GM12878 (cell line): ENCODE data around the gene RANBP17. TPM values are rescaled to one million over a fixed set of nuclear protein-coding genes. Genes with fewer than 3 reads are reported as not detected.

Experiments used
- polyA plus RNA-seq, 11 experiments: library from polyadenylated mRNA; depleted of rRNA in 4 of 11; unstranded in 6 of 11; stranded (reverse) in 5 of 11; fragments of >200 nt; fragmentation: Nextera tagmentation in 4 of 11; fragmentation: Illumina TruSeq in 1 of 11; extraction: Ambion mirVana in 4 of 11; extraction: Trizol in 1 of 11; gene quantifications; 1 replicate in 1 of 11; 2 replicates in 10 of 11; pipeline versions ENCODE4 v1.2.1 to v1.2.3, GENCODE V29; 2011 to 2016; ENCODE audit warnings: inconsistent platforms in 2 of 11, missing spikeins in 2 of 11, low read depth in 1 of 11
- small RNA-seq: library from RNA; depleted of rRNA; stranded (forward); fragments of <200 nt; gene quantifications from one replicate; pipeline ENCODE3, GENCODE V24; 2014
- total RNA-seq, 4 experiments: library from RNA; depleted of rRNA in 3 of 4; stranded (reverse); fragments of >200 nt in 3 of 4; fragmentation: Illumina TruSeq in 1 of 4; extraction: Trizol in 1 of 4; gene quantifications; 2 replicates each; pipeline versions ENCODE4 v1.2.1 to v1.2.3, GENCODE V29; 2013 to 2021
- TF ChIP-seq, protein P1 (sequence below): fragments of 450-650 bp; IDR thresholded peaks from 2 replicates; pipeline ENCODE4 v1.6.1; 2018; ENCODE audit warnings: borderline replicate concordance, mild to moderate bottlenecking; ENCODE audit not compliant: partially characterized antibody

Gene RANBP17
- total and polyA plus RNA-seq, 10 of the 15 experiments (the other 5 are each of a cell fraction or from before 2014, with no cell fraction given): 0.10 TPM; not detected in 9

GRCh38 chr5:171344936-171345608 is 483.3 kb downstream of the RANBP17 start (continued):
- TF ChIP-seq, protein P1, sequence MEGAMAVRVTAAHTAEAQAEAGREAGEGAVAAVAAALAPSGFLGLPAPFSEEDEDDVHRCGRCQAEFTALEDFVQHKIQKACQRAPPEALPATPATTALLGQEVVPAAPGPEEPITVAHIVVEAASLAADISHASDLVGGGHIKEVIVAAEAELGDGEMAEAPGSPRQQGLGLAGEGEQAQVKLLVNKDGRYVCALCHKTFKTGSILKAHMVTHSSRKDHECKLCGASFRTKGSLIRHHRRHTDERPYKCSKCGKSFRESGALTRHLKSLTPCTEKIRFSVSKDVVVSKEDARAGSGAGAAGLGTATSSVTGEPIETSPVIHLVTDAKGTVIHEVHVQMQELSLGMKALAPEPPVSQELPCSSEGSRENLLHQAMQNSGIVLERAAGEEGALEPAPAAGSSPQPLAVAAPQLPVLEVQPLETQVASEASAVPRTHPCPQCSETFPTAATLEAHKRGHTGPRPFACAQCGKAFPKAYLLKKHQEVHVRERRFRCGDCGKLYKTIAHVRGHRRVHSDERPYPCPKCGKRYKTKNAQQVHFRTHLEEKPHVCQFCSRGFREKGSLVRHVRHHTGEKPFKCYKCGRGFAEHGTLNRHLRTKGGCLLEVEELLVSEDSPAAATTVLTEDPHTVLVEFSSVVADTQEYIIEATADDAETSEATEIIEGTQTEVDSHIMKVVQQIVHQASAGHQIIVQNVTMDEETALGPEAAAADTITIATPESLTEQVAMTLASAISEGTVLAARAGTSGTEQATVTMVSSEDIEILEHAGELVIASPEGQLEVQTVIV: no peak
- TF ChIP-seq, all 136 proteins: peak for 0

Small RNA genes lying within 50 kb of the gene (small RNA-seq; reads per million reads assigned to genes)
- gene AC091980.1: not detected

Other genes with a start within 250 kb of the RANBP17 start
- gene GABRP, start 78.3 kb upstream of the RANBP17 start, total RNA-seq (2014; rRNA removed): not detected in 2 replicates
- gene GABRP, start 78.3 kb upstream of the RANBP17 start, total RNA-seq (2014; rRNA removed; fragmentation: Illumina TruSeq; extraction: Trizol): not detected in 2 replicates
- not detected in 2 replicates for gene GABRP, start 78.3 kb upstream of the RANBP17 start, total RNA-seq (2021)
- 0.04 and 0.07 TPM in 2 replicates for gene GABRP, start 78.3 kb upstream of the RANBP17 start, polyA plus RNA-seq (2011; rRNA removed)
- not detected in 2 replicates for gene GABRP, start 78.3 kb upstream of the RANBP17 start, polyA plus RNA-seq (2014; fragmentation: Illumina TruSeq; extraction: Trizol)
- not detected for gene GABRP, start 78.3 kb upstream of the RANBP17 start, polyA plus RNA-seq (2014; fragmentation: Nextera tagmentation; extraction: Ambion mirVana)
- gene GABRP, start 78.3 kb upstream of the RANBP17 start, polyA plus RNA-seq (2014; rRNA removed): not detected in 2 replicates
- not detected for gene GABRP, start 78.3 kb upstream of the RANBP17 start, polyA plus RNA-seq (2016; fragmentation: Nextera tagmentation; extraction: Ambion mirVana)